Keratinocyte (primary cell): Measurements from ENCODE around the gene UBE4B. TPM values are rescaled to one million over a fixed set of nuclear protein-coding genes. Genes with fewer than 3 reads are reported as not detected.
A peak's percentile ranks its signal among the peaks of the same experiment; 100 is the strongest.

Experiments used
- DNase-seq: peaks from one replicate; pipeline ENCODE4 v3.0.0-alpha.2; 2011; ENCODE audit warnings: low read depth, missing footprints, low spot score
- FAIRE-seq: peaks from 2 replicates; lab custom pipeline; 2011; peaks lifted over from hg19 to GRCh38; lab: Jason Lieb, UNC
- H2AFZ ChIP-seq: 2 replicates; pipeline ENCODE4 v1.6.0; 2012; ENCODE audit warnings: low read length, control low read depth, inconsistent platforms; ENCODE audit not compliant: control insufficient read depth
- H3K27ac ChIP-seq: 2 replicates; pipeline ENCODE4 v1.5.1; 2011; ENCODE audit warnings: low read length; ENCODE audit not compliant: control insufficient read depth, insufficient read depth
- H3K27me3 ChIP-seq: 3 replicates; pipeline ENCODE4 v1.6.0; 2011; ENCODE audit warnings: low read length; ENCODE audit not compliant: control insufficient read depth, insufficient read depth; ENCODE audit errors: extremely low read depth
- H3K36me3 ChIP-seq, 2 experiments: 2 replicates in 1 of 2; 3 replicates in 1 of 2; pipeline ENCODE4 v1.5.1; 2011; ENCODE audit warnings: low read length in 2 of 2, mild to moderate bottlenecking in 1 of 2; ENCODE audit not compliant: control insufficient read depth in 2 of 2, insufficient read depth in 2 of 2; ENCODE audit errors: extremely low read depth in 1 of 2
- H3K4me1 ChIP-seq: 3 replicates; pipeline ENCODE4 v1.5.1; 2011; ENCODE audit warnings: low read length; ENCODE audit not compliant: control insufficient read depth, insufficient read depth; ENCODE audit errors: extremely low read depth
- H3K4me2 ChIP-seq: 3 replicates; pipeline ENCODE4 v1.6.0; 2011; ENCODE audit warnings: low read depth, low read length; ENCODE audit not compliant: control insufficient read depth, insufficient read depth; ENCODE audit errors: extremely low read depth
- H3K4me3 ChIP-seq, 3 experiments: fragments of 200-600 bp in 1 of 3; sonication (generic) in 1 of 3; 2 replicates in 2 of 3; 3 replicates in 1 of 3; pipeline ENCODE4 v1.5.1; 2011 to 2016; ENCODE audit warnings: low read length in 3 of 3, mild to moderate bottlenecking in 3 of 3, control low read depth in 2 of 3, inconsistent platforms in 1 of 3, low read depth in 1 of 3, mixed read lengths in 1 of 3, mixed run types in 1 of 3, moderate library complexity in 1 of 3; ENCODE audit not compliant: control insufficient read depth in 2 of 3, insufficient read depth in 2 of 3; ENCODE audit errors: extremely low read depth in 1 of 3
- H3K79me2 ChIP-seq: 2 replicates; pipeline ENCODE4 v1.6.0; 2012; ENCODE audit warnings: low read length; ENCODE audit not compliant: control insufficient read depth, insufficient read depth
- H3K9ac ChIP-seq: 3 replicates; pipeline ENCODE4 v1.6.0; 2011; ENCODE audit warnings: low read length; ENCODE audit not compliant: control insufficient read depth, insufficient read depth; ENCODE audit errors: extremely low read depth
- H3K9me1 ChIP-seq: 3 replicates; pipeline ENCODE4 v1.6.0; 2011; ENCODE audit warnings: low read length; ENCODE audit not compliant: control insufficient read depth, insufficient read depth; ENCODE audit errors: extremely low read depth
- H3K9me3 ChIP-seq: 2 replicates; pipeline ENCODE4 v1.5.1; 2012; ENCODE audit warnings: low read depth, low read length; ENCODE audit not compliant: control insufficient read depth
- H4K20me1 ChIP-seq: 3 replicates; pipeline ENCODE4 v1.6.0; 2011; ENCODE audit warnings: low read length; ENCODE audit not compliant: control insufficient read depth, insufficient read depth; ENCODE audit errors: extremely low read depth
- EZH2 ChIP-seq: IDR thresholded peaks from one replicate; pipeline ENCODE4 v1.6.1; 2012; ENCODE audit warnings: inconsistent platforms, mild to moderate bottlenecking, low read length, moderate library complexity
- dilution Hi-C: fragments of 300-500 bp; cut with MboI; formaldehyde crosslinking; loops from one replicate; pipeline ENCODE4 v1.7.0; 2020; ENCODE audit warnings: low sequenced_read_pairs; ENCODE audit not compliant: extremely low pct_ligation_motif_present
- polyA plus RNA-seq, 5 experiments: library from polyadenylated mRNA; depleted of rRNA in 3 of 5; stranded (reverse) in 3 of 5; stranded (forward) in 1 of 5; unstranded in 1 of 5; fragments of >200 nt; gene quantifications; 1 replicate in 1 of 5; 2 replicates in 3 of 5; 3 replicates in 1 of 5; pipeline versions ENCODE4 v1.2.1 to v1.2.3, GENCODE V29; 2011 to 2012; ENCODE audit warnings: missing spikeins in 2 of 5, low read depth in 1 of 5, low replicate concordance in 1 of 5
- TF ChIP-seq, protein P1 (sequence below), 3 experiments: IDR thresholded peaks in 1 of 3; conservative IDR thresholded peaks in 1 of 3; optimal IDR thresholded peaks in 1 of 3; 2 replicates in 2 of 3; 3 replicates in 1 of 3; pipeline versions ENCODE3 to v1.5.1; 2011; ENCODE audit warnings: low read length in 3 of 3, mild to moderate bottlenecking in 3 of 3, moderate library complexity in 2 of 3, control low read depth in 1 of 3, inconsistent platforms in 1 of 3; ENCODE audit not compliant: insufficient read depth in 2 of 3; ENCODE audit errors: extremely low read depth in 1 of 3

Gene UBE4B
- polyA plus RNA-seq, 1 donor (not counting 4 experiments of a cell fraction or from before 2014, with no cell fraction given): 14.3 TPM

DNA sequence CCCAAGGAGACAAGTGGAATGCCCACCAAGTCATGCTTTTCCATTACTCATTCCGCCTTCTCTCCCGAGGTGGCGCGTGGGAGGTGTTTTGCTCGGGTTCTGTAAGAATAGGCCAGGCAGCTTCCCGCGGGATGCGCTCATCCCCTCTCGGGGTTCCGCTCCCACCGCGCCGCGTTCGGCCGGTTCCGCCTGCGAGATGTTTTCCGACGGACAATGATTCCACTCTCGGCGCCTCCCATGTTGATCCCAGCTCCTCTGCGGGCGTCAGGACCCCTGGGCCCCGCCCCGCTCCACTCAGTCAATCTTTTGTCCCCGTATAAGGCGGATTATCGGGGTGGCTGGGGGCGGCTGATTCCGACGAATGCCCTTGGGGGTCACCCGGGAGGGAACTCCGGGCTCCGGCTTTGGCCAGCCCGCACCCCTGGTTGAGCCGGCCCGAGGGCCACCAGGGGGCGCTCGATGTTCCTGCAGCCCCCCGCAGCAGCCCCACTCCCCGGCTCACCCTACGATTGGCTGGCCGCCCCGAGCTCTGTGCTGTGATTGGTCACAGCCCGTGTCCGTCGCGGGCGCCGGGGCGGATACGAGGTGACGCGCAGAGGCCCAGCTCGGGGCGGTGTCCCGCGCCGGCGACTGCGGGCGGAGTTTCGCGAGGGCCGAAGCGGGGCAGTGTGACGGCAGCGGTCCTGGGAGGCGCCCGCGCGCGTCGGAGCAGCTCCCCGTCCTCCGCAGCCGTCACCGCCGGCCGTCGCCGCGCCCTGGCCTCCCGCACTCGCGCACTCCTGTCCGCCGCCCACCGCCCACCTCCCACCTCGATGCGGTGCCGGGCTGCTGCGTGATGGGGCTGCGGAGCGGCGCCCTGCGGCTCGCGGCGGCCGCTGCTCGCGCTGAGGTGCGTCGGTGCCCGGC lies 177.4 kb downstream of the UBE4B start, which contains the start of gene KIF1B:
KIF1B (plus strand) TSS at position 666 of the 906 bp plus-strand sequence. CDS start 21,759 bp downstream, outside the sequence.
- Histone ChIP-seq H3K4me2 (peak within 1 kb of the TSS; percentile 96), H3K79me2 (peaks cover 36% of the 10 kb centered on the region), H3K9me3 (no peaks in the 10 kb centered on the region), H3K9ac (peak within 1 kb of the TSS; percentile 91), H3K4me1 (peaks cover 16% of the 10 kb centered on the region), H3K27me3 (no peaks in the 10 kb centered on the region), H3K36me3 (no peaks in the 10 kb centered on the region), H3K4me3 (peak within 1 kb of the TSS; percentile 53 to 89 (median 88)), H3K9me1 (peaks cover 2% of the 10 kb centered on the region), H2AFZ (peak within 1 kb of the TSS; percentile 85), H3K27ac (peak within 1 kb of the TSS; percentile 79), H4K20me1 (no peaks in the 10 kb centered on the region)
- no peak for FAIRE-seq
- dilution Hi-C loops: no loop called here
- peak; percentile 77 for DNase-seq
- no peak for TF ChIP-seq EZH2
- TF ChIP-seq, protein P1, sequence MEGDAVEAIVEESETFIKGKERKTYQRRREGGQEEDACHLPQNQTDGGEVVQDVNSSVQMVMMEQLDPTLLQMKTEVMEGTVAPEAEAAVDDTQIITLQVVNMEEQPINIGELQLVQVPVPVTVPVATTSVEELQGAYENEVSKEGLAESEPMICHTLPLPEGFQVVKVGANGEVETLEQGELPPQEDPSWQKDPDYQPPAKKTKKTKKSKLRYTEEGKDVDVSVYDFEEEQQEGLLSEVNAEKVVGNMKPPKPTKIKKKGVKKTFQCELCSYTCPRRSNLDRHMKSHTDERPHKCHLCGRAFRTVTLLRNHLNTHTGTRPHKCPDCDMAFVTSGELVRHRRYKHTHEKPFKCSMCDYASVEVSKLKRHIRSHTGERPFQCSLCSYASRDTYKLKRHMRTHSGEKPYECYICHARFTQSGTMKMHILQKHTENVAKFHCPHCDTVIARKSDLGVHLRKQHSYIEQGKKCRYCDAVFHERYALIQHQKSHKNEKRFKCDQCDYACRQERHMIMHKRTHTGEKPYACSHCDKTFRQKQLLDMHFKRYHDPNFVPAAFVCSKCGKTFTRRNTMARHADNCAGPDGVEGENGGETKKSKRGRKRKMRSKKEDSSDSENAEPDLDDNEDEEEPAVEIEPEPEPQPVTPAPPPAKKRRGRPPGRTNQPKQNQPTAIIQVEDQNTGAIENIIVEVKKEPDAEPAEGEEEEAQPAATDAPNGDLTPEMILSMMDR (optimal IDR thresholded peaks at IDR 0.05 in 1 of 3, IDR thresholded peaks at IDR 0.05 in 1 of 3, conservative IDR thresholded peaks at IDR 0.05 in 1 of 3; ENCODE audit: extremely low read depth in 1 of 3, insufficient read depth in 2 of 3, low read length in 3 of 3): peak; percentile 66 to 99 (median 79)

DNA sequence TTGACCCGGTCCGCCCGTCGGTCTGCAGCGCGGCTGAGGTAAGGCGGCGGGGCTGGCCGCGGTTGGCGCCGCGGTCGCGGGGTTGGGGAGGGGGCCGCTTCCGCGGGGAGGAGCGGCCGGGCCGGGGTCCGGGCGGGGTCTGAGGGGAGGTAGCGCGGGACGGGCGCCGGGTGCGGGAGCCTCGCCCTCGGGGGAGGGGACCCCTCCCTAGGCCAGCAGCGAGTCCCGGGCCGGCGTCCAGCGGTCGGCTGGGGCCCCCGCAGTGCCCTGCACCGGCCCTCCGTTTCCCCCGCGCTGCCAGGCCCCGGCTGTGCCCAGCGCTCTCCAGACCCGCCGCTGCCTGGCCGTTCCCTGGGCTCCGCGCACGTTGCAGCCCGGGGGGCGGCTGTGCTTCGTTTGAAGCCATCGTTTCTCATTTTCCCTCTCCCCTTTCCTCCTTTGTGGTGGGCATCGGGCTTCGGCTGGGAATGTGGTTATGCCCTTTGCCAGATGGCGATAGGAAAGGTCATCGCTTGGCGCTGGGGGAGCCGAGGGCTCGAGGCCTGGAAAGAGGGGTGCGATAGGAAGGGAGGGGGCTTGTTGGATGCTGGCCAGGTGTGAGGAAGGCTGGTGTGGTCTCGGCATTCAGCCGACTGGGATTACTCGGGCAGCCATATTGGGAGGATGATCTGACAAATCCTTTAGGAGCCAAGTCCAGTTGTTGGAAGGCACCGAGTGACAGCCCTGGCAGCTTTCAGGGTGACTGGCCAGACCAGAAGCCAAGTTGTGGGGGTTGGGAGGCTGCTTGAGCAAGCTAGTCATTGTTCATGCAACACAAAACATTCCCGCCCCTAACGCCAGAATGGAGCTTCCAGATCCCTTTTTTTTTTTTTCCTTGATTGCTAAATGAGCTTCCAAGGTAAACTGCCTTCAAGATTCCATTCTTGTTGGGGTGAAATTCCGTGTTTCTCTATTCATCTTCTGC lies 178.4 kb downstream of the UBE4B start:
- Histone ChIP-seq H3K79me2 (peaks cover 44% of the 10 kb centered on the region), H4K20me1 (peaks cover 3% of the 10 kb centered on the region), H3K9ac (peak overlapping the region; percentile 91), H3K4me1 (peaks cover 16% of the 10 kb centered on the region), H3K4me3 (peak overlapping the region; percentile 53 to 89 (median 88)), H3K4me2 (peak overlapping the region; percentile 96), H2AFZ (peak overlapping the region; percentile 85), H3K27me3 (no peaks in the 10 kb centered on the region), H3K36me3 (no peaks in the 10 kb centered on the region), H3K9me1 (peaks cover 2% of the 10 kb centered on the region), H3K9me3 (no peaks in the 10 kb centered on the region), H3K27ac (peak overlapping the region; percentile 79)
- no peak for FAIRE-seq
- TF ChIP-seq, protein P1 (optimal IDR thresholded peaks at IDR 0.05 in 1 of 3, IDR thresholded peaks at IDR 0.05 in 1 of 3, conservative IDR thresholded peaks at IDR 0.05 in 1 of 3; ENCODE audit: extremely low read depth in 1 of 3, insufficient read depth in 2 of 3, low read length in 3 of 3): no peak
- no peak for TF ChIP-seq EZH2
- dilution Hi-C loops: no loop called here
- DNase-seq: no peak
